ENCODE data around the gene PLD6.

PLD6 gene

DNA sequence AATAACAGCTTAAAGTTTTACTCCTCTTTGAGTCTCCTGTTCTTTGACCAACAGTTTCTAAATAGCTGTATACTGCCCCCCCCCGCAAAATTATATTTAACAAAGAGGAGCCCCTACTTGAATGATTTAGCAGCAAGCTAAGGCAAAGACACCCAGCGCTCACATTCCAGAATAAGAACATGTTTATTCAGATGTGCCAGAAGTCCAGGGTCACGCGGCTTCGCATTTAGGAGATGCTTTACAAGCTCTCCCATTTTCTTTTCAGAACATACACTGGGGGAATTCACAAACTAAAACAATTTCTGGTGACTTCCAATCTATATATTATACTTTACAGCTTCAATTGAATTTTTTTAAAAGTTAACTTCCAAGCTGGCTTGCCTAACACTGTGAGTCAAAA is 5.3 kb downstream of the PLD6 start:
- no peaks in the 10 kb centered on the region for H3K9me3 ChIP-seq (ENCODE audit: control insufficient read depth, low read length)
- H3K4me3 ChIP-seq (ENCODE audit: insufficient read depth in 1 of 2, low read depth in 1 of 2, low read length in 2 of 2), result no peak overlapping the region
- no peak overlapping the region for H2BK15ac ChIP-seq (ENCODE audit: low read depth, poor library complexity, severe bottlenecking)
- no peak for DNase-seq
- H4K91ac ChIP-seq (ENCODE audit: low read length), result no peak overlapping the region
- H3K27ac ChIP-seq (ENCODE audit: low read length, poor library complexity, severe bottlenecking), result no peak overlapping the region
- no peak overlapping the region for H2BK120ac ChIP-seq (ENCODE audit: low read depth, low read length)
- H3K18ac ChIP-seq (ENCODE audit: low read depth in 1 of 2, low read length in 2 of 2), result no peak overlapping the region
- no peak overlapping the region for H4K8ac ChIP-seq (ENCODE audit: low read length)
- H2BK12ac ChIP-seq (ENCODE audit: low read length in 2 of 2), result no peak overlapping the region
- no peak overlapping the region for H2BK5ac ChIP-seq (ENCODE audit: low read depth, low read length, poor library complexity, severe bottlenecking)
- no peak overlapping the region for H2AK5ac ChIP-seq (ENCODE audit: low read length, severe bottlenecking)
- H3K79me1 ChIP-seq (replicated peaks; ENCODE audit: low read length, poor library complexity, severe bottlenecking), result no peaks in the 10 kb centered on the region
- WGBS, result 66% methylated on average over 5 of the region's 5 CpGs
- peaks cover 9% of the 10 kb centered on the region for H3K4me1 ChIP-seq (ENCODE audit: control insufficient read depth, insufficient read depth, low read depth, low read length)
- no peak overlapping the region for H3K9ac ChIP-seq (ENCODE audit: low read length)
- H3K4me2 ChIP-seq (ENCODE audit: low read length, poor library complexity, severe bottlenecking), result no peak overlapping the region
- H3K27me3 ChIP-seq (ENCODE audit: control insufficient read depth in 1 of 2, insufficient read depth in 1 of 2, low read length in 2 of 2), result no peaks in the 10 kb centered on the region
- no peak overlapping the region for H2AFZ ChIP-seq (ENCODE audit: low read depth, low read length)
- peaks cover 10 to 20% of the 10 kb centered on the region in 2 experiments for H3K36me3 ChIP-seq (ENCODE audit: control insufficient read depth in 1 of 2, insufficient read depth in 2 of 2, low read depth in 1 of 2, low read length in 2 of 2)
- H3K23ac ChIP-seq (ENCODE audit: low read length in 2 of 2), result no peak overlapping the region
- H3K14ac ChIP-seq (ENCODE audit: low read length in 2 of 2), result no peak overlapping the region
- H3K4ac ChIP-seq (ENCODE audit: low read depth in 1 of 2, low read length in 2 of 2), result no peak overlapping the region

DNA sequence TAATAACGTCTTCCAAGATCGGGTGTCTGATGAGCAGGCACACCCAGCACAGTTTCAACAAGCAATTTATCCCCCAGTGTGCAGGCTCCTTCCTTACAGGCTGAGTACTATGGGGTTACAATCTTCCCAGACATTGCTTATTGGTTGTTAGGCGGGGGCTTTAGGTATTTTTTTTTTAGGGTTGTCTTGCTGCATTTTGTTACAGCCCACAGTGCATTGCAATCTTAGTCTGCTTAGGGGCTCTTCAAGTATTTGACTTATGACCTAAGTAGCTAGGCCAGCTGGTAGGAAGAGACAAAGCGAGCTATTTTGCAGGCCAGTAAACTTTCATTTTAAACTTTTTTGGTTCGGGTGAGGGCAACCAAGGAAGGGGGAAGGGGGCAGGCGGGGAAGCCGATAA is 5.8 kb downstream of the PLD6 start:
- Histone ChIP-seq H3K4me2 (ENCODE audit: low read length, poor library complexity, severe bottlenecking) (no peak overlapping the region), H3K4ac (ENCODE audit: low read depth in 1 of 2, low read length in 2 of 2) (no peak overlapping the region), H2AK5ac (ENCODE audit: low read length, severe bottlenecking) (no peak overlapping the region), H3K36me3 (ENCODE audit: control insufficient read depth in 1 of 2, insufficient read depth in 2 of 2, low read depth in 1 of 2, low read length in 2 of 2) (peaks cover 5 to 20% of the 10 kb centered on the region in 2 experiments), H4K8ac (ENCODE audit: low read length) (no peak overlapping the region), H3K23ac (ENCODE audit: low read length in 2 of 2) (no peak overlapping the region), H3K27me3 (ENCODE audit: control insufficient read depth in 1 of 2, insufficient read depth in 1 of 2, low read length in 2 of 2) (no peaks in the 10 kb centered on the region), H3K18ac (ENCODE audit: low read depth in 1 of 2, low read length in 2 of 2) (no peak overlapping the region), H2BK120ac (ENCODE audit: low read depth, low read length) (no peak overlapping the region), H2BK12ac (ENCODE audit: low read length in 2 of 2) (no peak overlapping the region), H2BK15ac (ENCODE audit: low read depth, poor library complexity, severe bottlenecking) (no peak overlapping the region), H3K9ac (ENCODE audit: low read length) (no peak overlapping the region), H3K4me1 (ENCODE audit: control insufficient read depth, insufficient read depth, low read depth, low read length) (peaks cover 9% of the 10 kb centered on the region), H3K79me1 (replicated peaks; ENCODE audit: low read length, poor library complexity, severe bottlenecking) (no peaks in the 10 kb centered on the region), H3K4me3 (ENCODE audit: insufficient read depth in 1 of 2, low read depth in 1 of 2, low read length in 2 of 2) (no peak overlapping the region), H3K14ac (ENCODE audit: low read length in 2 of 2) (no peak overlapping the region), H2AFZ (ENCODE audit: low read depth, low read length) (no peak overlapping the region), H3K9me3 (ENCODE audit: control insufficient read depth, low read length) (no peaks in the 10 kb centered on the region), H4K91ac (ENCODE audit: low read length) (no peak overlapping the region), H3K27ac (ENCODE audit: low read length, poor library complexity, severe bottlenecking) (no peak overlapping the region), H2BK5ac (ENCODE audit: low read depth, low read length, poor library complexity, severe bottlenecking) (no peak overlapping the region)
- no peak for DNase-seq
- WGBS, result 66% methylated on average over 7 of the region's 7 CpGs

DNA sequence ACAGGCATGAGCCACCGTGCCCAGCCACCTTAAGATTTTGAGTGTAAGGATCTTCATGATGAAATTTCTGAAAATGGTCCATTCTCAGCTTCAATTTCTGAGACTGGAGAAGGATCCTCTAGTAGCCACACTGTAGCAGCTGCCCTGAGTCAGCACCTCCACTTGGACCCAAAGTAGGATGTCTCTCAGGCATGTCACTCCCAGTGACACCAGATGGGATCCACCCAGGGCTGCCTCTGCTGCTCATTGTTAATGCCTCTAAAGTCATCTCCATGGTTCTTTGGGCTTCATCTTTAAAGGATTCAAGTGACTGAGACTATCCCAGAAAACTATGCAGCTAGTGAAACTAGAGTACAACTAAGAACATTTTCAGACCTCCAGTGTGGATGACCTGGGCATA is 7.9 kb downstream of the PLD6 start:
- Histone ChIP-seq H2BK15ac (ENCODE audit: low read depth, poor library complexity, severe bottlenecking) (no peak overlapping the region), H3K4me3 (ENCODE audit: insufficient read depth in 1 of 2, low read depth in 1 of 2, low read length in 2 of 2) (no peak overlapping the region), H4K91ac (ENCODE audit: low read length) (no peak overlapping the region), H3K23ac (ENCODE audit: low read length in 2 of 2) (no peak overlapping the region), H3K18ac (ENCODE audit: low read depth in 1 of 2, low read length in 2 of 2) (no peak overlapping the region), H3K9me3 (ENCODE audit: control insufficient read depth, low read length) (no peaks in the 10 kb centered on the region), H2AFZ (ENCODE audit: low read depth, low read length) (no peak overlapping the region), H2BK12ac (ENCODE audit: low read length in 2 of 2) (no peak overlapping the region), H3K4me2 (ENCODE audit: low read length, poor library complexity, severe bottlenecking) (no peak overlapping the region), H3K9ac (ENCODE audit: low read length) (no peak overlapping the region), H3K79me1 (replicated peaks; ENCODE audit: low read length, poor library complexity, severe bottlenecking) (no peaks in the 10 kb centered on the region), H3K14ac (ENCODE audit: low read length in 2 of 2) (no peak overlapping the region), H3K4ac (ENCODE audit: low read depth in 1 of 2, low read length in 2 of 2) (no peak overlapping the region), H3K4me1 (ENCODE audit: control insufficient read depth, insufficient read depth, low read depth, low read length) (peaks cover 8% of the 10 kb centered on the region), H3K36me3 (ENCODE audit: control insufficient read depth in 1 of 2, insufficient read depth in 2 of 2, low read depth in 1 of 2, low read length in 2 of 2) (peaks cover 2 to 20% of the 10 kb centered on the region in 2 experiments), H2AK5ac (ENCODE audit: low read length, severe bottlenecking) (no peak overlapping the region), H2BK120ac (ENCODE audit: low read depth, low read length) (no peak overlapping the region), H4K8ac (ENCODE audit: low read length) (no peak overlapping the region), H2BK5ac (ENCODE audit: low read depth, low read length, poor library complexity, severe bottlenecking) (no peak overlapping the region), H3K27ac (ENCODE audit: low read length, poor library complexity, severe bottlenecking) (no peak overlapping the region), H3K27me3 (ENCODE audit: control insufficient read depth in 1 of 2, insufficient read depth in 1 of 2, low read length in 2 of 2) (no peaks in the 10 kb centered on the region)
- WGBS, result 100% methylated on average over 1 of the region's 1 CpG
- no peak for DNase-seq

DNA sequence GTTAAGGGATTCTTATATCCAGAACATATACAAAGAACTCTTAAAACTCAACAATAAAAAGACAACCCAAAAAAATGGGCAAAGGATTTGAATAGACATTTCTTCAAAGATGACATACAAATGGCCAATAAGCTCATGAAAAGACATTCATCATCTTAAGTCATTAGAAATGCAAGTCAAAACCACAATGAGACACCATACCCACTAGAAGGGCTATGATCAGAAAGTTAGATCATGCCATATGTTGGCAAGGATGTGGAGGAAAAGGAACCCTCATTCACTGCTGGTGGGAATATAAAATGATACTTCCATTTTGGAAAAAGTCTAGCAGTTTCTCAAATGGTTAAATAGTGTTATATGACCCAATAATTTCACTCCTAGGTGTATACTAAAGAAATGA is 9.4 kb downstream of the PLD6 start:
- peaks cover 10% of the 10 kb centered on the region for H3K4me1 ChIP-seq (ENCODE audit: control insufficient read depth, insufficient read depth, low read depth, low read length)
- no peak overlapping the region for H3K4me2 ChIP-seq (ENCODE audit: low read length, poor library complexity, severe bottlenecking)
- H4K91ac ChIP-seq (ENCODE audit: low read length), result no peak overlapping the region
- H3K27ac ChIP-seq (ENCODE audit: low read length, poor library complexity, severe bottlenecking), result no peak overlapping the region
- no peak overlapping the region for H2AK5ac ChIP-seq (ENCODE audit: low read length, severe bottlenecking)
- no peak overlapping the region for H3K4ac ChIP-seq (ENCODE audit: low read depth in 1 of 2, low read length in 2 of 2)
- H3K4me3 ChIP-seq (ENCODE audit: insufficient read depth in 1 of 2, low read depth in 1 of 2, low read length in 2 of 2), result no peak overlapping the region
- H3K79me1 ChIP-seq (replicated peaks; ENCODE audit: low read length, poor library complexity, severe bottlenecking), result peaks cover 2% of the 10 kb centered on the region
- H3K23ac ChIP-seq (ENCODE audit: low read length in 2 of 2), result no peak overlapping the region
- peaks cover 3 to 8% of the 10 kb centered on the region in 2 experiments for H3K36me3 ChIP-seq (ENCODE audit: control insufficient read depth in 1 of 2, insufficient read depth in 2 of 2, low read depth in 1 of 2, low read length in 2 of 2)
- no peak overlapping the region for H2BK15ac ChIP-seq (ENCODE audit: low read depth, poor library complexity, severe bottlenecking)
- H2BK5ac ChIP-seq (ENCODE audit: low read depth, low read length, poor library complexity, severe bottlenecking), result no peak overlapping the region
- DNase-seq, result no peak
- H4K8ac ChIP-seq (ENCODE audit: low read length), result no peak overlapping the region
- H3K18ac ChIP-seq (ENCODE audit: low read depth in 1 of 2, low read length in 2 of 2), result no peak overlapping the region
- H3K9ac ChIP-seq (ENCODE audit: low read length), result no peak overlapping the region
- no peak overlapping the region for H2BK12ac ChIP-seq (ENCODE audit: low read length in 2 of 2)
- H2BK120ac ChIP-seq (ENCODE audit: low read depth, low read length), result no peak overlapping the region
- H2AFZ ChIP-seq (ENCODE audit: low read depth, low read length), result no peak overlapping the region
- H3K9me3 ChIP-seq (ENCODE audit: control insufficient read depth, low read length), result no peaks in the 10 kb centered on the region
- H3K27me3 ChIP-seq (ENCODE audit: control insufficient read depth in 1 of 2, insufficient read depth in 1 of 2, low read length in 2 of 2), result no peaks in the 10 kb centered on the region
- no peak overlapping the region for H3K14ac ChIP-seq (ENCODE audit: low read length in 2 of 2)

All from mesenchymal stem cell (in vitro differentiated cells and primary cell).